ENCODE measurements around the gene CIB2.

DNA sequence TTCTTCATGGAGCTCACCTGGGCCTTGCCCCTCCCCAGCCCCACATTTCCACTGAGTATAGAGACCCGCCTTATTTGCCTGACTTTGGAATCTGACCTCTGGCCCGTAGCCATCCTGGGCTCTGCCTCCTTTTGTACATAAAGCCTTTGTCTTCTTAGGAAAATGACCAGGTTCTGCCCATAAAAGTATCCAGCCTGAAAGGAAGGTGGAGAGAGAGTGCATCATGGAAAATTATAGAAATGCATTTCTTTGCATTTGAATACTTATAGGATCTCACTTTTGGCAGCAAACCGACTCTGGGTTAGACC is 42.5 kb downstream of the CIB2 start:
- TF ChIP-seq, protein P1, sequence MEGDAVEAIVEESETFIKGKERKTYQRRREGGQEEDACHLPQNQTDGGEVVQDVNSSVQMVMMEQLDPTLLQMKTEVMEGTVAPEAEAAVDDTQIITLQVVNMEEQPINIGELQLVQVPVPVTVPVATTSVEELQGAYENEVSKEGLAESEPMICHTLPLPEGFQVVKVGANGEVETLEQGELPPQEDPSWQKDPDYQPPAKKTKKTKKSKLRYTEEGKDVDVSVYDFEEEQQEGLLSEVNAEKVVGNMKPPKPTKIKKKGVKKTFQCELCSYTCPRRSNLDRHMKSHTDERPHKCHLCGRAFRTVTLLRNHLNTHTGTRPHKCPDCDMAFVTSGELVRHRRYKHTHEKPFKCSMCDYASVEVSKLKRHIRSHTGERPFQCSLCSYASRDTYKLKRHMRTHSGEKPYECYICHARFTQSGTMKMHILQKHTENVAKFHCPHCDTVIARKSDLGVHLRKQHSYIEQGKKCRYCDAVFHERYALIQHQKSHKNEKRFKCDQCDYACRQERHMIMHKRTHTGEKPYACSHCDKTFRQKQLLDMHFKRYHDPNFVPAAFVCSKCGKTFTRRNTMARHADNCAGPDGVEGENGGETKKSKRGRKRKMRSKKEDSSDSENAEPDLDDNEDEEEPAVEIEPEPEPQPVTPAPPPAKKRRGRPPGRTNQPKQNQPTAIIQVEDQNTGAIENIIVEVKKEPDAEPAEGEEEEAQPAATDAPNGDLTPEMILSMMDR (IDR thresholded peaks at IDR 0.05 in 2 of 3, conservative IDR thresholded peaks at IDR 0.05 in 1 of 3; ENCODE audit: borderline replicate concordance in 1 of 3, insufficient read depth in 1 of 3, low read depth in 2 of 3, low read length in 2 of 3), result no peak
- TF ChIP-seq ZNF274 (IDR thresholded peaks at IDR 0.05; ENCODE audit: low read depth, low read length) (no peak), CEBPB (IDR thresholded peaks at IDR 0.05; ENCODE audit: low read depth) (no peak), POLR2A (IDR thresholded peaks at IDR 0.05; ENCODE audit: borderline replicate concordance, extremely low read depth, insufficient read depth, insufficient read length) (no peak)

Measured in HCT116 (cell line).